IPS DF 4.7 (cell line): ENCODE results near the gene GALNT15.

ENCODE experiments used
- DNase-seq: peaks from one replicate; pipeline ENCODE4 v3.0.0-alpha.2; 2013; ENCODE audit warnings: low spot score; ENCODE audit errors: extremely low read depth

Gene GALNT15

GRCh38 chr3:16174389-16174788 is at the start of gene GALNT15:
Gene GALNT15, plus strand, starts transcription at chr3:16174680. Its CDS starts 472 bp downstream, at chr3:16175152.
- no peak for DNase-seq

DNA sequence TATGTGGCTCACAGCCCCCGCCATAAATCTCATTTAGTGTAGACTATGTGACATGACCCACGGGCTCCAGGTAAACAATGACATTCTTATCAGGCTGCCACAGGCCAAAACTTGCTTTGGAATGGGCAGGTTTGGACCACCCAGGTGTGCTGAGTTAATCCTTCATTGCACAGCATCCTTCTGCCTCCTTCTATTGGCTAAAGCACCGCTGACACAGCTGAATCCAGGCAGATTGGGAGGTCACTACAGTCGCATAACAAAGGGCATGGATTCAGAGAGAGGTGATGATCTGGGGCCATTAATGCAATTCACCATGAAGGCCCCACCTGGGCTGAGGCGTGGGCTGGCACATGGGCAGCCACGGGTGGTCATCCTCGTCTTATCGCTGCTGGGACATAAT is 47.8 kb upstream of the GALNT15 start:
- DNase-seq: no peak

DNA sequence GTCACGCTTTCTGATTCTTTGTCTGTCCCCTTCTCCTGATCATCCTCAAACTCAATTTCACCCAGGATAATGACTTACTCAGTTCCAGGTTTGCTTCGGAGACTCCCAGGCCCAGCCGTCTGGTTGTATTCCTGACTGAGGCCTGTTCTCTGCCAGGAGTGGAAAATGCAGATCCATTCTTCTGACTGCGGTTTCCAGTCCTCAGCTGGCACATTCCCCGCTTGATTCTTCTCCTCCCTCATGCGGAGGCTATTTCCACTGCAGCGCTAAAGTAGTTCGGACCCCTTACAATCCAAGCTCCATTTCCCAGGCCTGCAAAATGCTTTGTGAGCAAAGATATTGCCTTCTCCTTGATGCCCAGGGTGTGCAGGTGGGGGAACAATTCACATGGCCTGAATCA is 47.2 kb upstream of the GALNT15 start:
- DNase-seq: no peak

DNA sequence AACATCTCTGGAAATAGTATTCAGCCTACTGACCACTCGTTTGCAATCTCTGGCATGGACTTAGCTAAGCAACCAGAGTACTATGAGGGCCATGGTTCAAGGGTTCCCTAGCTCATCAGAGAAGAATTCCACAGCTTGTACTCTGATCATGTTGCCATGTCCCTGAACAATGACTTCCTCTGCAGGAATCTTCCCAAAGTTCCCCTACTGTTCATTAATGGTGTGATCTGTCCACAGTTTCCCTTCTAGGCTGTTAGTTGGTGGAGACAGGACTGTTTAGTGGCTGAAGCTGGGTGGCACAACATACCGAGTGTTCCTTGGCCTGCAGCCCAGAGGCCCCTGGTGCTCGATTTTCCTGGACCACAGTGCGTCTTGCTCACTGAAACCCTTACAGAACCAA is 44.4 kb upstream of the GALNT15 start:
- DNase-seq: no peak

DNA sequence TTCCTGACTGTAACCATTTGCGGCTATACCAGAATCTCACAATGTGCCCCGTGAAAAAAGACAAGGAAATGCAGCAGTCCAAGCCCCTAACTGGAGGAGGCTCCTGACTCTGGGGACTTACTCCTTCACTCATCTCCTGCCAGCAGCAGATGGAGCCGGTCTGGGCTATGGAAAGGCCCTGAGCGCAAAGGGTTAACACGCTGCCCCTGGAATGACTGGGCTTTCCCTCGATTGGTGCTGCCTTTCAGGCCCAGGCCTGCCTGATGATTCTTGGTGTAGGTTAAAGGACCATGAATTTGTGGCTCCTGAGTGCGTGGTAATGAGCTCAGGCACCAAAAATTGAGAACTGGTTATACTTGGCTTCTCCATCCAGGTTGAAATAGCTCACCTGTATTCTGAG is 42.3 kb upstream of the GALNT15 start:
- peak; percentile 11 for DNase-seq

DNA sequence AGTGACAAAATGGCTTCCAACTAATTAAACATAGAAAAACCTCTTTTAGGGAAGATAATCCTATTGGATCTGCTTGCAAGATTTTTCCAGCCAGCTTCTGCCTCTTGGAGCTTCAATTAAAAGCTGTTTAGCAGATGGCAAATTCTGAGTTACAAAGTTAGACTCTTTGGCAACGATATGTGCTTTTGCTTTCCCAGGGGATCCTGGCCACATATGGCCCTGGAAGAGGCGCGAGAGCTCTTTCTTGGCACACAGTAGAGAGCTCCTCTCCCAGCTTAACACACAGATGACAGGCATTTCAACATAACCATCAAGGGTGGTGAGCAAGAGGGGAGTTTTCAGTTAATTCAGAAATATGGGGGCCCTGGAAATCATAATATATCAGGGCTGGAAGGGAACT is 41.6 kb upstream of the GALNT15 start:
- no peak for DNase-seq

DNA sequence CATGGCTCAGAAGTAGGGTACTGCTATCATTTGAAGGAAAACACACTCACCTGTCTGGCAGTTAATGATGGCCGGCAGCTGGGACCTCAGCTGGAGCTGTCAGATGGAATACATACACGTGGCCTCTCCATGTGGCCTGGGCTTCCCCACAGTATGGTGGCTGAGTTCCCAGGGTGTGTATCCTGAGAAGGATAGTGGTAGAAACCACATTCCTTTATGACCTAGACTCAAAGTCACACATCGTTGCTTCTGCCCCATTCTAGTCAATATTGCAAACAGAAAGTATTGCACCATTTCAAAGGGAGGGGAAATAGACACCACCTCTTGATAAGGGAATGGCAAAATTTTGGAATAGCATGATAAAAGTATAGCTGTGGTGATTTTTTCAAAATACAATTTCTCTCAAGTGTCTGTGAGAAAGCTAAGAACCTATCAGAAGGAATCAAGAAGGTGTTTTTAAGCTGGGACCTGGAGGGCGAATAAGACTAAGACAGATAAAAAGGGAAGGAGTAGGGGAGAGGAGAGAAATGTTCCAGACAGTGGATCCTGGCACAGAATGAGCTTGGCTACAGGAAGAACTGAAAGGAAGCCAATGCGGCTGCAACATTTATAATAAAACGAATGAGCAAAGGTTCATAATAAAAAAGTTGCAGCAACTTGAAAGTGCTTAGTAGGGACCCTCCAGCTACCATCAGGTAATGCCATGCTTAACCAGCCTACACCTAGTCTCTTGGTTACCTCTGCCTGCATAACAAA is 40.1 kb upstream of the GALNT15 start:
- DNase-seq: no peak

- DNase-seq: no peak
These were observed 38.4 kb upstream of the GALNT15 start for GRCh38 chr3:16136055-16136454.

GRCh38 chr3:16137044-16137443 is 37.4 kb upstream of the GALNT15 start:
- no peak for DNase-seq

GRCh38 chr3:16137977-16138376 is 36.5 kb upstream of the GALNT15 start:
- no peak for DNase-seq

DNA sequence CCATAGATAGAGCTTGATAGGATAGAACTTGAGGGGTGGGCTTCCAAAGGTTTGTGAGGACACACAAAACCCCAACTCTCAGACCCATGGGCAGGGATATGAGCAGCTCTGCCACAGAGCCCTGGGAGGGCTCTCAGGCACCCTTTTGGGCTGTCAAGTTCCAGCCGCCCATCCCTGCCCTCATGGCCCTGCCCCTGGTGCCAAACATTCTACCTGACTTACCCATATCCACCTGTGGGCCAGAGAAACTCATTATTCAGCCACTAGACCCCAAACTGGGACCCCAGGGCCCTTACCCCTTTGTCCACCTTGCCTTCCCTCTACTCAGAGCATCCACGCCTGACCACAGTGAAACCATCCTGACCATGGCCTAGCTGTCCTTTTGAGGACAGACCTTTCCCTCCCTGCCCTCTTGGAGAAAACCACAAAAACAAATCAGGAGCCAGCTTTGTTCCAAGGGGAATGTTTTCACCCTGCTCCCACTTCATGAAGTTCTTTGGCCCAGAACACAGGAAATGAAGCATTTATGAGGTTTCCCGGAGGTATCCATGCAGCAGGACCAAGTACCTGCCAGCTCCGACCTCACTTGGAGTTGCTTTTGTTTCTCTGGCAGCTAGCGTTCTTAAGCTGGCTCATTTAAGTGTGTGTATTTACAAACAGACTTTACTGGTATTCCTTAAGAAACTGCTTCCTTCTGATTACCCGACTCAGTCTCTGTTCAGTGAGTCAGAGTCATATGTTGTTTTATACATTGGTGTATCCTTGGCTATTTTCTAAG is 34.2 kb upstream of the GALNT15 start:
- DNase-seq: no peak

DNA sequence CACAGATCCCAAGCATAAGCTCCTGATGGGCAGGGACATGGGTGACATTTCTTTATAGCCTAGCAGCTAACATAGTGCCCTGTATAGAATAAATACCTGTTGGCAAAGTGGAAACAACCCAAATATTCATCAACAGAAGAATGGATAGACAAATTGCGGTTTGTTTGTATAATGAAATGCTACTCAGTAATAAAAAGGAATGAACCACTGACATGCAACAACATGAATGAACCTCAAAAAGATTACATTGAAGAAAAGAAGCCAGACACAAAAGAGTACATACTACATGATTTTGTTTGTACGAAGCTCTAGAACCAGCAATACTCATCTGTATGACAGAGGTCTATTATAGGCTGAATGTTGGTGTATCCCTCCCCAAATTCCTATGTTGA is 33.6 kb upstream of the GALNT15 start:
- no peak for DNase-seq

- no peak for DNase-seq
These were observed 32.0 kb upstream of the GALNT15 start for GRCh38 chr3:16142350-16143025.

GRCh38 chr3:16143861-16144447 is 30.5 kb upstream of the GALNT15 start:
- DNase-seq: no peak

- DNase-seq: no peak
These were observed 29.3 kb upstream of the GALNT15 start for GRCh38 chr3:16145176-16145575.

DNA sequence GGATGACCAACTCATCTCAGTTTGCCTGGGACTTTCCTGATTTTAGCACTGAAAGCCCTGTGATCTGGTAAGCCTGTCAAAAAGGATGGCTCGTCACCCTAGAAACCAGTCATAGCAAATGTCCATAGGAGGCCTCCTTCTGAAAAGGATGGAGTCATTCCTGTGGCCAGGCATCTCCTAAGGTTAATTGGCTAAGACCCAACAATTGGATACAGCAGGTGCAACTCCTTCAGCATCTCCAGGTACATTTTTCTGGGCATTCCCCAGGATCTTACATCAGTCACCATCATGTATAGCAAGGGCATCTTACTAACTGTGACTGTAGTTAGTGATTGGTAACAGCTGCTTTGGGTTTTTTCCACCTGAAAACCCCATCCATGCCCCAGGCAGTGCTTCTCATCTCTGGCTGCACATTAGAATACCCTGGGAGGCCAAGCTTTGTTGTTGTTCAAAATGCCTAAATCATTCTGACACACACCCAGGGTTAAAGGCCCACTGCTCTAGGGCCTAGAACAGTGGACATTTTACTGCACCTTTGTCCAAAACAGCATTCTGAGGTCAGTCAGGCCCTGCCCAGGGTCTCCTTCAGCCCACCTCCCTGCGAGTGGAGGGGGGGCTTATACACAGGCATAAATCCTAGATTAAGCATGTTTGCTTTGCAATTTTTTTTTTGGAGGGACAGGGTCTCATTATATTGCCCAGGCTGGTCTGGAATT is 28.3 kb upstream of the GALNT15 start:
- DNase-seq: no peak

DNA sequence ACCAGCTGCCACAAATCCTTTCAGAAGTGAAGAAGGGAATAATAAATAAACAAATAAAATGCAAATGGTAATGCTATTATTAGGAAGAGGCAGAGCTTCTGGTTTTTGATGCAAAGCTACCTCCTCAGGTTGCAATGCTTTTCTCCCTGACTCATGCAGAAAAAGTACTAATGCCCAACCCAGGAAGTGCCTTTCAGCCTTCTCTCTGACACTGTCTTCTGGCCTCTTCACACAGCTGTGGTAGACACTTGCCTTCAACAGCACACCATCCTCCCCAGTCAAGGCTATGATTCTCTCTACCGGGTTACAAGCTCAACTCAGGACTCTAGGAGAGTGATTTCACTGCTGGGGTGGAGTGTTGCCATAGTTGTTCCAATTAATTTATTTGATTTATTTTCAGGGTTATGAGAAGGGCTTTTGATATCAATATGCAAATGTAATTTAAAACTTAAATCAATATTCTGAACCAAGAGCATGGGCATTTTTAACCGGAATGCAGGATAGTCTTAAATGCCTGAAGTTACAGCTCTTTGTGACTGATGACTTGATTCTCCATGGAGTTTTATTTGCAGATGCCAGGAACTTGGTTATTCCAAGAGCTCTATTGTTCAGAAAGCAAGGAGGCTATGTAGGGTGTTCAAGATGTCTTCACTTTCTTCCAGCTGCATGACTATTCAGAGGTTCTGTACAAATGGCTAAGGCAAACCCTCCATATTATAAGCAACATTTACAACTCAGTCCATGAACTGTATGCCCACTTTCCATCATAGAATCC is 27.1 kb upstream of the GALNT15 start:
- DNase-seq: no peak

DNA sequence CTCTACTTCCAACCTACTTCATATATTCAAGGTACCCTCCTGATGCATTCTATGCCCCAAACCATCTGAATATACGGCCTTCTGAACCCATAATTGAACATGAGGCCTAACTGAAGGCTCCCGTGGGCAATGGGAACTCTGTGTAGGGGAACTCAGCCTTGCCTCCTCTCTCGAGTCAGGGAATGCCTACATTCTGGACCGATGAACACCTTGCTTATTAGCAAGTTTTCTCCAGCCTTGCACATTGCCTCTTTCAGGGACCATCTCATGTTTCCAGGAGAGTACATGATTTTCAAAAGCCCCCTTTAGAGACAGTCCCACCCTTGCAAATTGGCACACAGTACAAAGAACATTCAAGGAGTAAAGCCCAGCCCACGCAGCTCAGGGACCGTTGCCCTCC is 26.3 kb upstream of the GALNT15 start:
- no peak for DNase-seq

DNA sequence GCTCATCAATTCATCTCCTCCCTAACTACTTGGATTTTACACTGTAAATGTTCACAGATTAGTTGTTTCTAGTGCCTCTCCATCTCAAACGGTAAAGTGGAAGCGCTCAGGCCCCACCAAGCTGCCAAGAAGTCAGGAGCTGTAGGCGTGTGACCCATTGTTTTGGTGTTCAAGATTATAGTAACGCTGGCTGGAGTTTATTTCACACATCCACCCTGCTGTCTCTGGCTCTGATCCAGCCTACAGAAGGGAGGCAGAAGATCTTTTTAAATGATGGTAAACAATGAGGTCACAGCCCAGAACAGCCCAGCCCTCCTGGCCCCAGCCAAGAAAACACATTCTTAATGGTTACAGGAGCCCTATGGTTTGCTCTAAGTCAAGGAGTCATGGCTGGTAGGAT is 25.7 kb upstream of the GALNT15 start:
- DNase-seq: no peak

GRCh38 chr3:16150285-16150684 is 24.2 kb upstream of the GALNT15 start:
- DNase-seq: no peak

DNA sequence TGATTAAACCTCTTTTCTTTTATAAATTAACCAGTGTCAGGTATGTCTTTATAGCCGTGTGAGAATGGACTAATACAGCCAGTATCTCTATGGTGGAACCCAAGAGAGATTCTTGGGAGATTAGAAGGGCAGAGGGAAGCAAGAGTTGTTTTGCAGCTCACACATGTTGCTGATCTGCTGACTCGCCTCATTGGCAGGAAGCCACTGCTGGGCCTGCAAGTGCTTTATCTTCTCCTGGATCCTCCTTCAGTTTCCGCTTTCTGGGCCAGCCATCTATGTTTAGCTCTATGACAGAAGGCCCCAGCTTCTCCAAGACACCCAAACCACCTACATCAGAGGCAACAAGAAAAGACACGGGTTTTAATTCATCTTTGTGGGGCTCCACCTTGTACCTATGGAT is 23.4 kb upstream of the GALNT15 start:
- no peak for DNase-seq
